Measurements from ENCODE around the gene OR52H1. TPM values are rescaled to one million over a fixed set of nuclear protein-coding genes. Genes with fewer than 3 reads are reported as not detected.

Gene OR52H1
- polyA plus RNA-seq, 1 of the 3 experiments (the other 2 are of a cell fraction) = not detected

DNA sequence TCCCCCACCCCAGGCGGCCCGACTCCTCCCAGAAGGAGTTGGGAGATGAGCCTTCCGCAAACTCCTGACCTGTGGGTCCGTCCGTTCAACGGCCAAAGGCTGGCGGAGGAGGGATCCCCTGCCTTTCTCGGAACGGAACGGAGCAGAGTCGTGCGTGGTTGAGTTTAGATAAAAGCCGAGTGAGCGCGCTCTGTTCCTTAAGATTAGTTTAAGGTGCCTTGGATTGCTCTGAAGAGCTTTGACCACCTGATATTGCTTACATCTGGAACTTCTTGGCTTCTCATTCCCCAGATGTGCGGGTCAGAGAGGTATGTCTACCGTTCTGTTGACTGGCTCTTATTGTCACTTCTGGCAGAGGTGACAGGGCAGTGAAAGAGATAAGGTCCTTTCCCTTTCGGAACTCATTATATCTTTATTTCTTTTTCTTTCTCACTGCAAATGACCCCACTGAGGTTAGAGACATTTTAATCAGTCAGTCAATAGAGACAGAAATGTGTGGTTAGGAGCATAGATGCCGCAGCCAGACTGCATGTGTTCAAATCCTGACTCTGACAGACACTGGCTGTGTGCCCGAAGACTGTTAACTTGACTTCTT lies 48.4 kb upstream of the OR52H1 start, which contains the start of gene TRIM6:
Gene TRIM6 (plus strand): TSS at position 31 of the 595 bp plus-strand sequence. CDS start 261 bp downstream, at position 292.
- Histone ChIP-seq H3K27me3 (ENCODE audit: insufficient read depth) (peaks cover 38% of the 10 kb centered on the region; the same call in 1 of the 2 replicates), H3K4me1 (ENCODE audit: control insufficient read depth in 1 of 2, insufficient read depth in 2 of 2, low read depth in 1 of 2, low read length in 1 of 2) (no peaks in the 10 kb centered on the region), H3K9me2 (no peaks in the 10 kb centered on the region), H3K79me2 (ENCODE audit: insufficient read depth) (no peaks in the 10 kb centered on the region), H2AFZ (ENCODE audit: low read depth) (no peak within 1 kb of the TSS), H3K4me3 (ENCODE audit: low read depth in 2 of 2, low read length in 1 of 2) (peak within 1 kb of the TSS; percentile 34 to 49; a peak in 3 of 4 replicates), H3F3A (replicated peaks; ENCODE audit: insufficient read depth) (peaks cover 8% of the 10 kb centered on the region), H3K9ac (no peak within 1 kb of the TSS), H4K20me1 (ENCODE audit: insufficient read depth) (no peaks in the 10 kb centered on the region), H3K9me3 (no peaks in the 10 kb centered on the region), H3K4me2 (peak within 1 kb of the TSS; percentile 61), H3K27ac (ENCODE audit: low read depth in 2 of 2, low read length in 1 of 2) (no peak within 1 kb of the TSS), H3K36me3 (replicated peaks in 1 of 2; ENCODE audit: control insufficient read depth in 1 of 2, insufficient read depth in 2 of 2, low read length in 1 of 2) (no peaks in the 10 kb centered on the region)
- ChIA-PET CTCF (no interaction called here), POLR2A (no interaction called here)
- DNase-seq = no peak
- TF ChIP-seq FOXJ3 (CRISPR knock-in tag; IDR thresholded peaks at IDR 0.05) (no peak), NRF1 (IDR thresholded peaks at IDR 0.05; ENCODE audit: low read depth, low read length) (no peak), USF1 (IDR thresholded peaks at IDR 0.05; ENCODE audit: borderline replicate concordance, low read depth) (no peak), SIN3A (IDR thresholded peaks at IDR 0.05; ENCODE audit: borderline replicate concordance, low read depth, low read length) (no peak), CHD2 (IDR thresholded peaks at IDR 0.05; ENCODE audit: low read length, partially characterized antibody) (no peak), FOSL2 (IDR thresholded peaks at IDR 0.05; ENCODE audit: borderline replicate concordance, low read depth) (no peak), MXI1 (IDR thresholded peaks at IDR 0.05; ENCODE audit: low read depth, low read length) (no peak)
- TF ChIP-seq, protein P1, sequence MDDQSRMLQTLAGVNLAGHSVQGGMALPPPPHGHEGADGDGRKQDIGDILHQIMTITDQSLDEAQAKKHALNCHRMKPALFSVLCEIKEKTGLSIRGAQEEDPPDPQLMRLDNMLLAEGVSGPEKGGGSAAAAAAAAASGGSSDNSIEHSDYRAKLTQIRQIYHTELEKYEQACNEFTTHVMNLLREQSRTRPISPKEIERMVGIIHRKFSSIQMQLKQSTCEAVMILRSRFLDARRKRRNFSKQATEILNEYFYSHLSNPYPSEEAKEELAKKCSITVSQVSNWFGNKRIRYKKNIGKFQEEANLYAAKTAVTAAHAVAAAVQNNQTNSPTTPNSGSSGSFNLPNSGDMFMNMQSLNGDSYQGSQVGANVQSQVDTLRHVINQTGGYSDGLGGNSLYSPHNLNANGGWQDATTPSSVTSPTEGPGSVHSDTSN (IDR thresholded peaks at IDR 0.05) = no peak
- TF ChIP-seq, protein P2, sequence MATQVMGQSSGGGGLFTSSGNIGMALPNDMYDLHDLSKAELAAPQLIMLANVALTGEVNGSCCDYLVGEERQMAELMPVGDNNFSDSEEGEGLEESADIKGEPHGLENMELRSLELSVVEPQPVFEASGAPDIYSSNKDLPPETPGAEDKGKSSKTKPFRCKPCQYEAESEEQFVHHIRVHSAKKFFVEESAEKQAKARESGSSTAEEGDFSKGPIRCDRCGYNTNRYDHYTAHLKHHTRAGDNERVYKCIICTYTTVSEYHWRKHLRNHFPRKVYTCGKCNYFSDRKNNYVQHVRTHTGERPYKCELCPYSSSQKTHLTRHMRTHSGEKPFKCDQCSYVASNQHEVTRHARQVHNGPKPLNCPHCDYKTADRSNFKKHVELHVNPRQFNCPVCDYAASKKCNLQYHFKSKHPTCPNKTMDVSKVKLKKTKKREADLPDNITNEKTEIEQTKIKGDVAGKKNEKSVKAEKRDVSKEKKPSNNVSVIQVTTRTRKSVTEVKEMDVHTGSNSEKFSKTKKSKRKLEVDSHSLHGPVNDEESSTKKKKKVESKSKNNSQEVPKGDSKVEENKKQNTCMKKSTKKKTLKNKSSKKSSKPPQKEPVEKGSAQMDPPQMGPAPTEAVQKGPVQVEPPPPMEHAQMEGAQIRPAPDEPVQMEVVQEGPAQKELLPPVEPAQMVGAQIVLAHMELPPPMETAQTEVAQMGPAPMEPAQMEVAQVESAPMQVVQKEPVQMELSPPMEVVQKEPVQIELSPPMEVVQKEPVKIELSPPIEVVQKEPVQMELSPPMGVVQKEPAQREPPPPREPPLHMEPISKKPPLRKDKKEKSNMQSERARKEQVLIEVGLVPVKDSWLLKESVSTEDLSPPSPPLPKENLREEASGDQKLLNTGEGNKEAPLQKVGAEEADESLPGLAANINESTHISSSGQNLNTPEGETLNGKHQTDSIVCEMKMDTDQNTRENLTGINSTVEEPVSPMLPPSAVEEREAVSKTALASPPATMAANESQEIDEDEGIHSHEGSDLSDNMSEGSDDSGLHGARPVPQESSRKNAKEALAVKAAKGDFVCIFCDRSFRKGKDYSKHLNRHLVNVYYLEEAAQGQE (IDR thresholded peaks at IDR 0.05; ENCODE audit: low read depth, low read length) = no peak
- WGBS (ENCODE audit: low lambda C conversion rate) = 8% methylated on average over 17 of the region's 20 CpGs

- CTCF ChIA-PET = no interaction called here
- H4K20me1 ChIP-seq (ENCODE audit: insufficient read depth) = no peaks in the 10 kb centered on the region
- H3K27ac ChIP-seq (ENCODE audit: low read depth in 2 of 2, low read length in 1 of 2) = no peak overlapping the region
- H2AFZ ChIP-seq (ENCODE audit: low read depth) = no peak overlapping the region
- H3K9me3 ChIP-seq = no peaks in the 10 kb centered on the region
- TF ChIP-seq, protein P3, sequence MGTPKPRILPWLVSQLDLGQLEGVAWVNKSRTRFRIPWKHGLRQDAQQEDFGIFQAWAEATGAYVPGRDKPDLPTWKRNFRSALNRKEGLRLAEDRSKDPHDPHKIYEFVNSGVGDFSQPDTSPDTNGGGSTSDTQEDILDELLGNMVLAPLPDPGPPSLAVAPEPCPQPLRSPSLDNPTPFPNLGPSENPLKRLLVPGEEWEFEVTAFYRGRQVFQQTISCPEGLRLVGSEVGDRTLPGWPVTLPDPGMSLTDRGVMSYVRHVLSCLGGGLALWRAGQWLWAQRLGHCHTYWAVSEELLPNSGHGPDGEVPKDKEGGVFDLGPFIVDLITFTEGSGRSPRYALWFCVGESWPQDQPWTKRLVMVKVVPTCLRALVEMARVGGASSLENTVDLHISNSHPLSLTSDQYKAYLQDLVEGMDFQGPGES (IDR thresholded peaks at IDR 0.05; ENCODE audit: low read depth, low read length) = no peak
- no peak for TF ChIP-seq JUND (IDR thresholded peaks at IDR 0.05)
- H3K9me2 ChIP-seq = no peaks in the 10 kb centered on the region
- H3K9ac ChIP-seq = no peak overlapping the region
- 12% methylated on average over 1 of the region's 1 CpG for WGBS (ENCODE audit: low lambda C conversion rate)
- no peak overlapping the region for H3K4me3 ChIP-seq (ENCODE audit: low read depth in 2 of 2, low read length in 1 of 2)
- POLR2A ChIA-PET = no interaction called here
- no peak for DNase-seq
- no peaks in the 10 kb centered on the region for H3K36me3 ChIP-seq (replicated peaks in 1 of 2; ENCODE audit: control insufficient read depth in 1 of 2, insufficient read depth in 2 of 2, low read length in 1 of 2)
- no peaks in the 10 kb centered on the region for H3F3A ChIP-seq (replicated peaks; ENCODE audit: insufficient read depth)
- H3K4me2 ChIP-seq = no peak overlapping the region
- peaks cover 29% of the 10 kb centered on the region for H3K27me3 ChIP-seq (ENCODE audit: insufficient read depth)
- no peaks in the 10 kb centered on the region for H3K4me1 ChIP-seq (ENCODE audit: control insufficient read depth in 1 of 2, insufficient read depth in 2 of 2, low read depth in 1 of 2, low read length in 1 of 2)
- no peaks in the 10 kb centered on the region for H3K79me2 ChIP-seq (ENCODE audit: insufficient read depth)
These were observed 44.8 kb upstream of the OR52H1 start for GRCh38 chr11:5593146-5593545.

Measured in SK-N-SH (cell line).